COLO668 (cell line): ENCODE results near the gene WDR18.
"Not testable (repeated sequence)": the region's sequence is repeated elsewhere in the genome, so short reads cannot be mapped to it uniquely, and the experiment has no call there.

Source experiments
- DNase-seq: peaks from one replicate; lab custom pipeline; 2025; ENCODE audit not compliant: unreplicated experiment; lab: John Stamatoyannopoulos, UW

The WDR18 gene

DNA sequence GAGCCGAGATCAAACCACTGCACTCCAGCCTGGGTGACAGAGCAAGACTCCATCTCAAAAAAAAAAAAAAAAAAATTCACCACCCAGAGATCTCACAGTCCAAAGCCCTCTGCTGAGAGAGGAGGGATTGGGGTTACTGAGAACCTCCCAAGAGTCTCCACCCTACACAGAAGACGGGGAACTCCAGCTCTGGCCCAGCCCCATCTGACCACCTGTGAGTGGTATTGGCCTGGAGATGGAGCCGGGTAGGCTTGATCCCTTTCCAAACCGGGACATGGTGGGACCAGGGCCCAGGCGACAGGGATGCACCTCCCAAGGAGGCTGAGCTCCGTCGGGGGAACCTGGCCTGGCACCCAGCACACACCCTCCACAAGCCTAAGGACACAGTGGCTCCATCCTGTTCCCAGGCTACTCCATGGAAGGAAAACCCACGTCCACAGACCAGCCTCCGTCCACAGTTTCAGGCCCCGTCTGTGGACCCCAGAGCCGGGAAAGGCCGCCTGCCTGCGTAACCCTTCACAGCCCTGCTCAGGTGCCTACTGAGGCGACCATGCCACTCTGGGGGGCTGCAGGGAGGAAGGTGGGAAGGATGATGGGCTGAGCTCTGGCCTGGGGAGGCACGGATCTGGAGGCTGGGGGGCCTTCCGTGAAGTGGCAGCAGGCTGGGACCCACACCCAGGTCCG lies 34.9 kb downstream of the WDR18 start:
- DNase-seq = no peak

DNA sequence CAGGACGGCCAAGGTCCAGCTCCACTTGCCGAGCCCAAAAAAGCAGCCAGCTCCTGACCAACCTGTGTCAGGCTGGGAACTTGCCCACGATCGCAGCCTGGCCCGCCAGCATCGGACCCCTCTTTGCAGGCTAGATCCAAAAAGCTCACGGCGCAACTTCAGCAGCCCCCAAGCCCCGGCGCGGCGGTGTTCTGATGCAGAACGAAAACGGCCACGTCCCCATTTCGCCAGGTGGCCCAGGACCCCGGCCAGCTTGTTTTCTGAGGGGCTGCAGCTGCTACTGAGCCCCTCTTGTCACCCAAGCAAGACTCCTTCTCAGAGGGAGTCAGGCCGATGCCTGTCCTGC lies 35.4 kb downstream of the WDR18 start:
- DNase-seq = no peak

DNA sequence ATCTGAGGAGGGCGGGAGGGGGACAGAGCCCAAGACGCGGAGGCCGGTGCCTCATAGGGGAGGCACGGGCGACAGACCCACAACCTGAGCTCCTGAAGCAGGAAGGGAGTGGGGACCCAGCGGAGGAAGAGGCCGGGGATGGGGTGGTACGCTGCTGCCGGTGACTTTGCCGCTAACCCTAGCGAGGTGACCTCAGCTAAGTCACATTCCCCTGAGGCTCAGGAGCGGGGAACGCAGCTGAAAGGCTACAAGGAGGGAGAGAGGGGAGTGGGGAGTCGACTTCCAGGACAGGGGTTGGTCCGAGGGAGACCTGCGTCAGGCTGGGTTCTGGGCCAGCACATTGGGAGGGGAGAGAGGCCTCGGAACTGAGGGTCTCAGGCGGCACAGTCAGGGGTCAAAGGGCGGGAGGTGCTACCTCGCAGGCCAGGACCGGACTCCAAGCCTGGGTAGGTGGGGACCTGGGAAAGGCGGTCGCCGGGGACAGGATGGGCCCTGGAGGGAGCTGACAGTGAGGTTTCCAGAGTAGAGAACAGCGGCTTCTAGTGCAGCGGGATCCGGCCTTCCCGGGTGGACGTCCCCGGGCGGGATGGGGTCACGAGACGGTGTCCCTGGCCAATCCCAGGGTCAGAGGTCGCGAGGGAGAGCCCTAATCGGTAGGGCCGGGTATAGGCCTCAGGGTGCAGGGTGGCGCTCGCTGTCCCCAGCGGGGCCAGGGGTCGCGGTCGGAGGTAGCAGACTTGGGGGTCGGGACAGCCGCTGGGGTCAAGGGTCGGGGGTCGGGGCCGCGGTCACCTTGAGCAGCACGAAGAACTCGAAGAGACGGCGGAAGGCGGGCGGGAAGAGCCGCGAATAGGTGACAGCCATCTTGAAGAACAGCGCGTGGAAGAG lies 36.1 kb downstream of the WDR18 start:
- DNase-seq = no peak

DNA sequence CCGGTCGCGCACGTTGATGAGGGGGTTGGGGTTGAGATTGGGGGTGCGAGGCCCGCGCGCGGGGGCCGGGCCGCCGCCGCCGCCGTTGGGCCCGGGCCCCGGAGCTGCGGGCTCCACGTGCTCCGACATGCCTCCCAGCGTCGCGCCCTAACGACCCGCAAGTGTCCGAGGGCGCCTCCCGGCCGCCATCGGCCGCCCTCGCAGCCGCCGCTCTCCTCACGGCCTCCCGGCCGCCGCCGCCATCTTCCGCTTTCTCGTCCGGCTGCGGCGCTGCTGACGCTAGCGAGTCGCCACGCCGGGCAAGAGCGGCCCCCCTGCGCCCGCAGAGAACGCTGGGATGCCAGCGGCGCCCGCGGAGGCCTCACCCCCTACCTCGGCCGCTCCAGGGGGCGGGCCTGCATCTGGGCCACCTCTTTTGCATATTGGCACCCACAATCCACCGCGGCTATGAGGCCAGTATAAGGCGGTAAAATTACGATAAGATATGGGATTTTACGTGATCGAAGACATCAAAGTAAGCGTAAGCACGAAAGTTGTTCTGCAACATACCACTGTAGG lies 36.8 kb downstream of the WDR18 start, which contains the start of gene TMEM259:
TMEM259 (minus strand) TSS at position 256 of the 558 bp plus-strand sequence; CDS start at position 129, 127 bp downstream.
- DNase-seq = peak; percentile 99

DNA sequence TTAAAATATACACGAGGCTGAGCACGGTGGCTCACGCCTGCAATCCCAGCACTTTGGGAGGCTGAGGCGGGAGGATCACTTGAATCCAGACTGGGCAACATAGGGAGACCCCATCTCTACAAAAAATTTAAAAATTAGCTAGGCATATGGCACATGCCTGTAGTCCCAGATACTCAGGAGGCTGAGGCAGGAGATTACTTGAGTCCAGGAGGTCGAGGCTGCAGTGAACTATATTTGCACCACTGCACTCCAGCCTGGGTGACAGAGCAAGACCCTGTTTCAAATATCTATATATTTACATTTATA lies 39.7 kb downstream of the WDR18 start:
- DNase-seq = not testable (repeated sequence)

DNA sequence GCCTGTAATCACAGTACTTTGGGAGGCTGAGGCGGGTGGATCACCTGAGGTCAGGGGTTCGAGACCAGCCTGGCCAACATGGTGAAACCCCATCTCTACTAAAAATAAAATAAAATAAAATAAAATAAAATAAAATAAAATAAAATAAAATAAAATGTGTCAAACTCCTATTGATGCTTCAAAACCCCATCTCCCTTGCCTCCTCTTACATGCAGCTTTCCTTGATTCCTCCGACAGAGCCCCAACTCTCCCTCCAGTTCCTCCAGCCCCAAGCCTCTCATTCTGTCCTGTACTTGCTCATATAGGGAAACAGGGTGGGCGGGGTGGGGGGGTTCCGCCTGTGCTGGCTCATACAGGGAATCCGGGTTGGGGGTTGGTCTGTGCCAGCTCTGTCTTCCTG lies 40.9 kb downstream of the WDR18 start:
- DNase-seq = not testable (repeated sequence)

DNA sequence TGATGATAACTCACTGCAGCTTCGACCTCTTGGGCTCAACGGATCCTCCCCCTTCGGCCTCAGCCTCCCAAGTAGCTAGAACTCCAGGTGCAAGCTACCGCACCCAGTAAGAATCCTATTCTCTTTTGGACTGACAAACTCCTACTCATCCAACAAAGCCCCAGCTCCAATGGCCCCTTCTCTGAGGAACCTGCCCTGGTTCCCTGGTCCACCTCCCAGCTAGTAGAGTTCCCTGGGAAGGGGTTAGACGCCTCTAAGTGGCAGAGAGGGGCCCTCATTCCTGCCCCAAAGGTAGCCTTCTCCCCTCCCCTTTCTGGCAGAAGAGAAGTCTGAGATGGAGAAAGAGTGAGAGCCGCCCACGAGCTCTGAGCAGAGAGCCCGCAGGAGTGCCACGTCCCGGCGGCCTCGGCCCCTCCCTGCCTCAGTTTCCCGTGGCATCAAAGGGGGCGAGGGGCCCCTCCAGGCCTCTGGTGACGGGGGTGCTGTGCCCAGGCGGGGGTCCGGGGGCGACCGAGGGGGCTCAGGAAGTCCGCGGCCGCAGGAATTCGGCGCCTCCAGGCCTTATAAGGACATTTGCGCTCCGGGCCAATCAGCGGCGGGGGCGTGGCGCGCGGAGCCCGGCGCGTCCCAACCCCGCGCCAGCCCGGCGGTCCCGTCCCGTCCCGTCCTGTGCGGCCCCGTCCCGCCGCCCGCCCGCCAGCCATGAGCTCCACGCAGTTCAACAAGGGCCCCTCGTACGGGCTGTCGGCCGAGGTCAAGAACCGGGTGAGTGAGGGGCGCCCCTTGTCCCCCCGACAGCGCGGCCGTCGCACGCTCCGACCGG lies 42.0 kb downstream of the WDR18 start, which contains the start of gene CNN2:
CNN2 (plus strand) TSS at position 649 of the 823 bp plus-strand sequence; CDS start at position 703, 54 bp downstream.
- peak; percentile 29 for DNase-seq

DNA sequence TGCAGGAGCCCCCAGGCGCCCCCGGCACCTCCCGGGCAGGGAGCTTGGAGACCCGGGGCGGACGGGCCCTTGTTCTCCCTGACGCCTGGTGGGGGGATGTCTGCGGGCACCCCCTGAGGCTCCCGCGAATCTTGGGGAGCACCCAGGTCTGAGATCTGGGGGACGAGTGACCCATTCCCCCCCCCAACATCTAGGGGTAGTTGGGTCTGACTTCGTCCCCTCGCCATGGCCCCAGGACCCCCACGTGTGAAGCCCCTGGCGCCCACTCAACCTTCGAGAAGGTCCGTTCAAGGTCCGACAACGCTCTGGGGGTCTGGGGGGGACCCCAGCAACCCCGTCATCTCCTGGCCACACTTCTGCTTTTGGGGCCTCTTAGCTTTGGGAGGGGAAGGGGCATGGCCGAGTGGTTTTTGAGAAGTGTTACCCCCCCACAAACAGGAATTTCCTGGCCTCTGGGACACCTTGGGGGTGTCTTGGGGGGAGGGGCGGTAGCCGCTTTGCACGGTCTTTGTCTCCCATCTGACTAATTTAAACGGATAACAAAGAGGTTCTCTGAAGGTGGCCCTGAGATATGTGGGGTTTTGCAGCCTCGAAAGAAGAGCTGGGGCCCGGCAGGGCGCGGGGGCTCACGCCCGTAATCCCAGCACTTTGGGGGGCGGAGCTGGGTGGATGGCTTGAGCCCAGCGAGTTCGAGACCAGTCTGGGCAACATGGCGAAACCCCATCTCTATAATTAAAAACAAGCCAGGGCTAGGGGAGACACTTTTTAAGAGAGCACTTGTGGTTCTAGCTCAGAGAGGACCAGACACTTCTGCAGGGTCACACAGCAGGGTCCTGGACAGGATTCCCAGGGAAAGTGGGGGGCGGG lies 42.9 kb downstream of the WDR18 start:
- no peak for DNase-seq

DNA sequence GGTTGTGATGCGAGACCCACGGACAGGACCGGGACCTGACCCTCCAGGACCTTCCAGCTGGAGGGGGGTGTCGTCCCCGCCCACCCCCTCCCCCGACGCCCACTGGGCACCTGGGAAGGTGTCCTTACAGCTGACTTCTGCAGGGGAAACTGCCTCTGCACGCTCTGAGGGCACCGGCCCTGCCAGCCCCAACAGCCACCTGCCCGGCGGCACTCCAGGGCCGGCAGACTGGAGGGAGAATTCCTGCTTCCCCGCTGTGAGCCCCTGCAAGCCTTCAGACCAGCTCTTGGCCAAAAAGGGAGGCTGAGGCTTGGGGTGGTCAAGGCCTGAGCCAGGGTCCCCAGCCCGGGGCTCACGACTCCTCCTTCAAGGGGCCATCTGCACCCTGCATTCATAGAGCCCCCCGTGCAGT lies 43.5 kb downstream of the WDR18 start:
- peak; percentile 51 for DNase-seq

DNA sequence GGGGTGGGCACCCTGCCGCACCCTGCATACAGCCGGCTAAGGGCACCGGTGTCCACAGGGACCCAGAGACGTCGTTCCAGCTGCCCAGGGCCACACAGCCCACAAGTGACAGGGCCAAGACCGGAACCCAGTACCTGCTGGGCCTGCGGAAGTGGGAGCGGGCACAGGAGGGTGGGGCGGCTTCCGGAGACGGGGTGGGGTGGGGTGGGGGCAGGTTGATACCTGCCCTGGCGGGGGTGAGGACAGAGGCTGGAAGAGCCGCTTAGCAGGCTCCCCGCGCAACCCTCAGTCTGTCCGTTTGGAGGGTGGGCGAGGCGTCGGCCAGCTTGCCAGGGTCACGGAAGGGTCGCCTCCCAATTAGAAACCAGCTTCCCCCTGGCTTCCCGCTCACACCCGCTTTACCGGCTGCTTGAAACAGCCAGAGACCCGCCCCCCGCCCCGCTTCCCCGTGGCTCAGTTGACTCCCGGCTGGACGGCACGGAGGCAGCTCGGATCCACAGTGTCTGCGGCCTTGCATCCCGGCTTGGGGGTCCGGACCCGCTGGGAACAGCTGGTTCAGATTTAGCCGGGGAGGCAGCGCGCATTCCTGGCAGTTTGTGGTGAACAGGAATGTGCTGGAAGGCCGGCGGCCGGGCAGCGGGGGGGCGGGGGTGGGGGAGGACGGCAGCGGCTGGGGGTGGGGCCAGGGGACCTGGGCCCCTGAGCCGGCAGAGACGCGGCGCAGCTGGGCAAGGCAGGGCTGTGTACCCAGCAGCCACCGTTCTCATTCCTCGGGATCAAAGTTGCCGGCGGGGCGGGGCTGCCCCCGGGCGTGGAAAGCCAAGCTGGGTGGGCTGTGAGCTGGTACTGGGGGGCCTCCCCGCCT lies 44.1 kb downstream of the WDR18 start:
- DNase-seq = peak; percentile 76

DNA sequence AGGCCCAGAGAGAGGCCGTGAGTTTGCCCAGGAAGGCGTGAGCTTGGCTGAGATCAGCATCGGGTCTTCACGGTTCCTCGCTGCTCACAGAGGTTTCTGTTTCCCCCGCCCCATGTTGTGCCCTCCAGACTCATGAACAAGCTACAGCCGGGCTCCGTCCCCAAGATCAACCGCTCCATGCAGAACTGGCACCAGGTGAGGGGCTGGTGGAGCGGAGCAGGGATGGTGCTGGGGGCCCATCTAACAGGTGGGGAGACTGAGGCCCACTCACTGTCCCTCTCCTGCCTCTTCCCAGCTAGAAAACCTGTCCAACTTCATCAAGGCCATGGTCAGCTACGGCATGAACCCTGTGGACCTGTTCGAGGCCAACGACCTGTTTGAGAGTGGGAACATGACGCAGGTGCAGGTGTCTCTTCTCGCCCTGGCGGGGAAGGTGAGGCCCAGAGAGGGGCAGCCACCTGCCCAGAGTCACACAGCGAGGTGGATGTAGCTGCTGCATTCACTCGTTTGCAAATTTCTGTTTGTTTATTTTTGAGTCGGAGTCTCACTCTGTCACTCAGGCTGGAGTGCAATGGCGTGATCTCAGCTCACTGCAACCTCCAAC lies 48.2 kb downstream of the WDR18 start:
- DNase-seq = no peak

DNA sequence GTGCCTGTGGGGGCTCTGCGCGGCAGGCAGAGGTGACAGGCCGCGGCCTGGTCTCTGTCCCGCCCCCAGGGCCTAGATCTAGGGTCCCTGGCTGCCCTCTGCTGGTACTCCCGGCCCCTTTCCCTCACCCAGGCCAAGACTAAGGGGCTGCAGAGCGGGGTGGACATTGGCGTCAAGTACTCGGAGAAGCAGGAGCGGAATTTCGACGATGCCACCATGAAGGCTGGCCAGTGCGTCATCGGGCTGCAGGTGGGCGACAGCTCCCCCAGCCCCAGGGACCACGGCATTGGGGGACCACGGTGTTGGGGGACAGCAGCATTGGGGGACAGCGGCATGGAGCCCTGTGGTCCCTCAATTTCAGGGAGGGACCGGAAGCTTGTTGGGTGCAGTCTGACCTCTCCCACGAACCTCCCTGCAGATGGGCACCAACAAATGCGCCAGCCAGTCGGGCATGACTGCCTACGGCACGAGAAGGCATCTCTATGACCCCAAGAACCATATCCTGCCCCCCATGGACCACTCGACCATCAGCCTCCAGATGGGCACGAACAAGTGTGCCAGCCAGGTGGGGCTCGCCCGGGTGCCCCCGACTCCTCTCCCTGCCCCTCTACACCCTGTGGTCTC lies 52.0 kb downstream of the WDR18 start:
- DNase-seq = no peak

DNA sequence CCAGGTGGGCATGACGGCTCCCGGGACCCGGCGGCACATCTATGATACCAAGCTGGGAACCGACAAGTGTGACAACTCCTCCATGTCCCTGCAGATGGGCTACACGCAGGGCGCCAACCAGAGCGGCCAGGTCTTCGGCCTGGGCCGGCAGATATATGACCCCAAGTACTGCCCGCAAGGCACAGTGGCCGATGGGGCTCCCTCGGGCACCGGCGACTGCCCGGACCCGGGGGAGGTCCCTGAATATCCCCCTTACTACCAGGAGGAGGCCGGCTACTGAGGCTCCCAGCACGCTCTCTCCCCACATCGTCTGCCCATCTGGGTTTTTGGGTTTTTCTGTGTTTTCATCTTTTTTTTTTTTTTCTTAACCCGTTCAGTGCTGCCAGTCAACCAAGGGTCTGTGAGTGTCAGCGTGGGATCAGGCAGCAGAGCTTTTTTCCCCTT lies 53.5 kb downstream of the WDR18 start:
- no peak for DNase-seq

DNA sequence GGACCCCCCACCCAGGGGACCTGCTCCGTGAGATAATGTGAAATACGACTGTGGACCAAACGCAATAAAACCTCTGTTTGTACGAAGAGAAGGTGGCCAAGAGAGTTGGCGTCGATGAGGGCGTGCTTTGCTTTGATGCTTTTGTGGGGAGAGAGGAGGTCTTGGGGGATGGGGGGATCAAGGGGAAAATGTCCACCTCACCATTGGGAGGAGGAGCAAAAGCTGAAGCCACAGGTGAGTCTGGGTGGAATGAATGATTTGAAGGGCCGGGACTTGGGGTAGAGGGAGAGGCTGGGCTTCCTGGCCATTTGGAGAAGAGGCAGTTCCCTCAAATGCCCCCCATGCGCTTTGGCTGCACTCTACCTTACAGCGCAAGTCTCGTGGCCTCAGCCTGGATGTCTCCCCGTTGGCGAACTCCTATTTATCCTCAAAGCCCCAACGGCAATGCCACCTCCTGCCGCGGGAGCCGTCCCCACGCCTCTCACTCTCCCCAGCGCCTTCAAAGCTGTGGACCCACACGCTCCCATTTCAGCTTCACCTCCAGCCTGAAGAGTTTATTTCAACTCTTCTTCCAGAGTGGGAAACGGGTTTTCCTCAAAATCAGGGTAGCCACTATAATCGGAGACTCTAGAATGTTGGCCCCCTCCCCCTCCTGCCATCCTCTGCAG lies 55.0 kb downstream of the WDR18 start:
- no peak for DNase-seq

DNA sequence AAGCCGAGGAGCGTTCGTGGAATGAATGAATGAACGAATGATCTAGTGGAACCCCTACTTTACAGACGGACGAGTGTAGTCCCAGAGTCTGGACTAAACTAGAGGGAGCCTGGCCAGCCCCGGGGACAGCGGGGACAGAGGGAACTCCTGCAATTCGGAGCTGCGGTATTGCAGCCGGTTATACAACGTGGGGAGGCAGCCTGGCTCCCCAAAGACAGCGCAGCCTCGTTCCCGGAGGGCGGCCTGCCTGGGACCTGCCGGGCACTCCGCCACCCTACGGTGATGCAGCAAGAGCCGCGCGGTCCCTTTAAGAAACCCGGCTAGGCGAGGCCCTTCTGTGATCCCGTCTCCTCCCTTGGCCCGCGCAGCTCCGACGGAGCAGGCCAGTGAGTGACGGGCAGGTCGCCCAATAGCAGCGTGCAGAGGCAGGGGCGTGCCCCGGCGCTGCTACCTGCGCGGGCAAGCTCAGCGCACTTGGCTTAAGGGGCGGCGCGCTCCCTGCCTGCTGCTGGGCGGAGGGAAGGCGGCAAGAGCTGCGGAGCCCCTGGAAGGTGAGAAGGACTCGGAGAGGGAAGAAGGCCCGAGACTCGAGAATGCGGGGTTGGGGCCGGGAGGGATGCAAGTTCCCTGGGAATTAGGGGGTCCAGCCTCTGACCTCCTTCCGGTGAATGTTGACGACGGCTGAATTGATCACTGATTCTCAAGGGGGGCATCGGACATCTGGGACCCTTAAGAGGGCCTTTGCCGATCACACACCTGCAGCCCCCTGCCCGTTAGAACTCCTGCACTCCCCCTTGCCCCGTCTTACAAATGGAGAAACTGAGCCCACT lies 55.7 kb downstream of the WDR18 start, which contains the start of gene ABCA7:
ABCA7 (plus strand) TSS at position 462 of the 830 bp plus-strand sequence. CDS start 1,255 bp downstream, outside the sequence.
- DNase-seq = peak; percentile 98

DNA sequence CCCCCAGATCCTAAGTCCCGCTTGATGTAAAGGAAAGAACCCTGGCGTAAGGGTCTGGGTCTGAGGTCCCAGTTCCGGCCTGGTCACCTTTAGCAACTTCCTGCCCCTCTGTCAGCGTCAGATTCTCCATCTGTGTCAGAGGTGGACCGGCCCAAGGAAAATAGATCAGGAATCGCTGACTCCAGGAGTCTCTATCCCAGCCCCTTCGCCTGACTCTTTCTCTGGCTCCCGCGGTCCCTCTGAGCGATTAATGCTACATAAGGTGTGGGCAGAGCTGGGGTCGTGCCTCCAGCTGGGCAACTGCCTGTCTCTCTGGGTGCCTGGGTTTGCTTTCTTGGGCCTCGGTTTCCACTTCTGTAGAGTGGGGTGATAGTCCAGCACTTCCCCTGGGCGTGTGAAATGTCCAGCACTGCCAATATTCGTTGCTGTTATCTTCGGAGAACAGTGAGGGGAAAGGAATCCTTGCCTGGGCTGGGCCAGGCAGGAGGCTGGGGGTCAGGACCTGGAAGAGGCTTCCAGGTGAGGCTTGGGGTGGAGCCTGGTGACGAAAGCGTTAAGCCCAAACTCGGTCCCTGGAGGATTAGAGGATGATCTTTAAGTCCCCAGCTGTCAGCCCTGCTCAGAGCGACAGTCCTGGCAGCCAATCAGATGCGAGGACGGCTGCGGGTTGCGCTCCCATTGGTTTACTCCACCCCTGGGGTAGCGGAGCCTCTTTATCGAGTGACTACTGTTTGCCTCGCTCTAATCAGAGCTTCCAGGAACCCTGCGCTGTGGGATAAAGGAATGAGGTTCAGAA lies 56.5 kb downstream of the WDR18 start:
- DNase-seq = peak; percentile 93
